GM19438 (cell line): ENCODE measurements around the gene SLC5A4.
"Not testable (repeated sequence)": the region's sequence is repeated elsewhere in the genome, so short reads cannot be mapped to it uniquely, and the experiment has no call there.

Experiments used
- ATAC-seq: cut with Tn5 transposase; IDR thresholded peaks from one replicate; pipeline ENCODE4 v1.9.1; 2021; ENCODE audit warnings: low read depth; ENCODE audit not compliant: unreplicated experiment

SLC5A4 gene

DNA sequence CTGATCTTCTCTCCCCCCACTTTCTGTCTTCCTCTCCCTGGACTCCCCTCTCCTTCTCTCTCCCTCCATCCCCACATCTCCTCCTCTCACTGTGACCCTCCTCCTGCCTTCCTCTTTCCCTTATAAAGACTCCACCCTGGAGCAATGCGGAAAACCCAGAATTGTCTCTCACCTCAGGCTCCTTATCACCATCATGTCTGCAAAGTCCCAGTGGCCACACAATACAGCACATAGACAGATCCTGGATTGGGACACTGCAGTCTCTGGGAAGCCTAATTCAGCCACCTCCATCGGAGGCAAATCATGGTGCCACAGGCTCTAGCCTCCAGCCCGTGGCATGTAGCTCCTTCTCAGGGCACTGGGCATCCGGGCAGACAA lies 53.0 kb downstream of the SLC5A4 start:
- ATAC-seq = no peak

DNA sequence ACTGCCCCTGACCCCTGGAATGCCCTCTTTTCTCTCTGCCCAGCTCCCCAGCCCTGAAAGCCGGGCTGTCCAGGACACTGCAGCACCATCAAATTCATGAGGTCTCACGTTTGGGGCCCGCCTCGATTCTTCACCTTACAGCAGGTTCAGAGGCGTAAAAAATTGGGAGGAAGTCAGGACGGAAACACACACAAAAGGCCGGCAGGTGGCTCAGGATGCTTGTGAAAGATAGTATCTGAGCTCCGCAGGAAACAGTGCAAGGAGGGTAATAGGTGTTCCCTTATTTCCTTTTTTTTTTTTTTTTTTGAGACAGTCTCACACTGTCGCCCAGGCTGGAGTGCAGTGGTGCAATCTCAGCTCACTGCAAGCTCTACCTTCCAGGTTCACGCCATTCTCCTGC lies 54.4 kb downstream of the SLC5A4 start:
- ATAC-seq = no peak

DNA sequence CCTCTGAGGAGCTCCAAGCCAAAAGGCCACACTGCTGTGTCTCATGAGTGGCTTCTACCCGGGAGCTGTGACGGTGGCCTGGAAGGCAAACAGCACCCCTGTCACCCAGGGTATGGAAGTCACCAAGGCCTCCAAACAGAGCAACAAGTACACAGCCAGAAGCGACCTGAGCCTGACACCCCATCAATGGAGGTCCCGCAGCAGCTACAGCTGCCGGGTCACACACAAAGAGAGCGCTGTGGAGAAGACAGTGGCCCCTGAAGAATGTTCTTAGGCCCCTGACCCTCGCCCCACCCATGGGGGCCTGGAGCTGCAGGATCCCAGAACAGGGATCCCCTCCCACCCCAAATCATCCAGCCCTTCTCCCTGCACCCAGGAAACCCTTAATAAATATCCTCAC lies 55.2 kb downstream of the SLC5A4 start:
- no peak for ATAC-seq

DNA sequence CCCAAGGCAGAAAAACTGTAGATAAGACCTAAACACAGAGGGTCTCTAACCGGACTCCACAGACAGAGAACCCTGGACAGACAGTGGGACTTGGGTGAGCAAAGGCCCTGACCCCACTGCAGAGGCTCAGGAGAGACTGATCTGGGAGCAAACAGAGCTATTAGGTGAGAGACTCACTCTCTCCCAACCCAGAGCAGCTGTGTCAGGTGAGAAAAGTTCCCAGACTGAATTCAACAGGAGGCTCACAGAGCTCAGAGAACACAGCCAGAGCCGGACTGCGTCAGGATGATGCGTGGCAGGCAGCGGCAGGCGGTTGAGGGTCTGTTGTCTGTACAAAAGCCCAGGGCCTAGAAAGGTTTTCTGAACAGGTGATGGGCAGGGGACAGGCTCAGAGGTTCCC lies 55.8 kb downstream of the SLC5A4 start:
- ATAC-seq = no peak

DNA sequence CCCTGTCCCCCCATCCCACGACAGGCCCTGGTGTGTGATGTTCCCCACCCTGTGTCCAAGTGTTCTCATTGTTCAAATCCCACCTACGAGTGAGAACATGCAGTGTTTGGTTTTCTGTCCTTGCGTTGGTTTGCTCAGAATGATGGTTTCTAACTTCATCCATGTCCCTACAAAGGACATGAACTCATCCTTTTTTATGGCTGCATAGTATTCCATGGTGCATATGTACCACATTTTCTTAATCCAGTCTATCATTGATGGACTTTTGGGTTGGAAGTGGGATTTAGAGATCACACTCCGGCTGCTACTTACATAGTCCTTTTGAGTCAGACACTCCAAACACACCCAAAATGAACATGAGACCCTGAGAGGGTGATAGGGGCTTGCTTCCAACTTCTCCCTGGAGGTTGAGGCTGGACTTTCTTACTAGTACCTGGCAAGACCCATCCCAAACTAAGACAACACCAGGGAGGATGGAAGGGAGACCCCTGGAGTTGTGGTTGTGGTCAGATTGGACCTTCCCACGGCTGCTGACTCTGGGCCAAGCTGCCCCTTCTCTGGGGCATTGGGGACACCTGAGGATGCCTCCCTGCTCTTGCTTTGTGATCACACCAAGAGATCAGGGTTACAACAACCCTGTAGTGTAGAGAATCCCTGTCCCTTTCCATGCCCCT lies 57.5 kb downstream of the SLC5A4 start:
- not testable (repeated sequence) for ATAC-seq

DNA sequence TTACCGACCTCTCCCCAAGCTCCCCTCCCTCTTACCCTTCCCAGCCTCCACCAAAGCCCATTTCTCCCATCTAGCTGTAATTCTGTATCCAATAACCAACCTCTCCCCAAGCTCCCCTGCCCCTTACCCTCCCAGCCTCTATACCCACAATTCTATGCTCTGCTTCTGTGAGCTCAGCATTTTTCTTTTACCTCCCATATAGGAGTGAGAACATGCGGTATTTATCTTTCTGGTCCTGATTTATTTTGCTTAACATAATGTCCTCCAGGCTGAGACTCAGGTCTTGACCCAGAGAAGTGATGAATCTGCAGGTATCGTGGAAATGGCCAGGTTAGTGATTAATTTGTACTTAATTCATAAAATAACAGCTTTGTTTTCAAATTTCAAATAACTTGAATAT lies 59.2 kb downstream of the SLC5A4 start:
- not testable (repeated sequence) for ATAC-seq

DNA sequence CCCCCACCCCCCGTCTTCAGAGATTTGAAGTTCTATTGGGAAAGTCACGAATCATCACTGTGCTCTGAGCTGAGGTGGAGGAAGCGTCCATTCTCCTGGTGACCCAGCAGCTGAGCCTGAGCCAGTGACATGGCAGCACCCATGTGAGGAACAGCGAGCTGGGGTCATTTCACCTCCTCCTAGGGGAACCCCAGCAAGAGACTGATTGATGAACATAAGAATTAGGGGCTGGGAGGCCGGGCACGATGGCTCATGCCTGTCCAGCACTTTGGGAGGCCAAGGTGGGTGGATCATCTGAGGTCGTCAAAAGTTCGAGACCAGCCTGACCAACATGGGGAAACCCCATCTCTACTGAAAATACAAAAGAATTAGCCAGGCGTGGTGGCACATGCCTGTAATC lies 61.8 kb downstream of the SLC5A4 start:
- not testable (repeated sequence) for ATAC-seq

DNA sequence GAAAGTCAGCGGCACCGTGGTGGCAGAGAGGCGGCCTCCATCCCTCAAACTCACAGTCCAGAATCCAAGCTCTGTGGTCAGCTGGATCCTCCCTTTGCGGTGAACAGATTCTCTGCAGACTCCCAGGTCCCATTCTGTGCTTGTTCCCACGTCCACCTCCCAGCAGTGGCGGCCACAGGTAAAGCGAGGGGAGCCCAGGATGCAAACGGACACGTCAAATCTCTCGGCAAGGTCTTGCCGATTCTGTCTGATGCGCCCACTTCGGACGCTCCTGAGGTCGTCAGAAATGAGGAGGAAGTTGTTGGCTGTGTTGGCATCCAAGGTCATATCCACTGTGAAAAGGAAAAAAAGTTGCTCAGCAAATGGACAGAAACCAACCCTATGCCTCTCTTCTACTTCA lies 64.1 kb downstream of the SLC5A4 start:
- ATAC-seq = not testable (repeated sequence)

DNA sequence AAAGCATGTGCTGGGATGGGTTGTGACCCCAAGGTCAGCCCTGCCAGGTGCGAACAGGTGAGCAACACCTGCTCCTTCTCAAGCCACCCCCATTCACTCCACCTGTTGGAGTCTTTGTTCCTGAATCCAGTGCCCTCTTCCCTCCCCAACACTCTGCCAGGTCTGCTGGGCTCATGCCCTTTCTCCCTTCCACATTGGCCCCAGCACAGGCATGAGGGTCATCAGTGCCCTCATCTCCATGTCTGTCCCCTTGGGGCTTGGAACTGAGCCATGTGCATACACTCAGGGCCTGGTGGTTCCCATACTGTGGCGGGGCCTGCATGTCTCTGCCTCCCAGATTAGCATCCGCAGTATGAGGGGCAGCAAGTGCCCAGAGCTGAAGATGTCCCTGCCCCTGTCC lies 69.3 kb downstream of the SLC5A4 start:
- ATAC-seq = no peak

DNA sequence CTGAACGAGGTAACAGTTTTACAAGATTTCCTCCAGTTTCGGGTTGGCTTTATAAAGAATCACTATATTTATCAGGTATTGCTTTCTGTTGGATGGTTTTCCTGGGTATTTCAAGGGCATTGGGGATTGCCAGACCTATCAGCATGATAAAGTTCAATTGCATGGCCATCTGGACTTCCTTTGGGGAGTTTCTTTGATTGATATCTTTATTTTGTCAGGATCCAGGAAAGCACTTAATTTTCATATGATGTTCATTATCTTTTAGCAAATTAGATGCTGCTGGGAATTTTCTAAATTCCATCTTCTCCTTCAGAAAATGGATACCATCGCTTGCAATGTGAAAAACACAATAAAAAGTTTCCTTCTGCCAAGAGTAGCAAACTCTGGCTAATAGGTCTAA lies 71.5 kb downstream of the SLC5A4 start:
- ATAC-seq = no peak

DNA sequence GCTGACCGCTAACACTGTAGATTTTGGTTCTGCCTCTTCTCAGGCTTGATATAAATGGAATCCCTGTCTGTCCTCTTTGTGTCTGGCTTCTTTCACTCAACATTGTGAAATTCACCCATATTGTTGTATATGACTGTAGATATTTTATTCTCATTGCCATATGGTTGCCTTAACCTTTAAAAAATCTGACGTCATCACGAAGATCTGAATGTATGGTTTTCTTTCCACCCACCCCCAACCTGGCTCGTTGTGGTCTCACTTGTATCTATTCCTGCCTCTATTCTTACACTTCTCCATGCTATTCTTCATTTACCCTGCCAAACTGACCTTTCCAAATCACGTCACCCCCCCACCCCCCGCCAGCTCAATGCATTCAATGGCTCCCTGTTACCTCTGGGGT lies 74.1 kb downstream of the SLC5A4 start:
- ATAC-seq = no peak

DNA sequence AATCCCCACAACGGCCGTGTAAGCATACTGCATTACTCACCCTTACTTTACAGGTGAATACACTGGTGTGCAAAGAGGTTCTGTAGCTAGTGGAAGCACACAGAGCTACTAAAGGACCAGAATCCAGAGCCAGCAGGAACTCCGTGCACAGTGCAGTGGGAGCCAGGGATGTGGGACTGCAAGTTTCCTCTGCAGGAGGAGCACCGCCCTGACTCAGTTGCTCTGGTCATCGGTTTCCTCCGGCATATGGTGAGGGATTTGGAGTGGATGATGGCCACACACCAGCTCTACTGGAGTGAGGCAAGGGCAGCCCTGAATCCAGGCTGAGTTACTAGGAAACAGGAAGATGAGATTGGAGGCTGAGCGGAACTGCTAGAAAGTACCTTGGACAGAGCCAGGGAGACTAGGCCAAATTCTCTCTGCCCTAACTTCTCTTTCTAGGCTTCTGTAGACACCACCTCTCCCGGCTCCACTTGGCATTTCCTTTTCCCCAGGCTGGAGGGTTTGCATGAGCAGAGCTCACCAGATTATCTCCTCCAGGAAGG lies 77.9 kb downstream of the SLC5A4 start:
- no peak for ATAC-seq

DNA sequence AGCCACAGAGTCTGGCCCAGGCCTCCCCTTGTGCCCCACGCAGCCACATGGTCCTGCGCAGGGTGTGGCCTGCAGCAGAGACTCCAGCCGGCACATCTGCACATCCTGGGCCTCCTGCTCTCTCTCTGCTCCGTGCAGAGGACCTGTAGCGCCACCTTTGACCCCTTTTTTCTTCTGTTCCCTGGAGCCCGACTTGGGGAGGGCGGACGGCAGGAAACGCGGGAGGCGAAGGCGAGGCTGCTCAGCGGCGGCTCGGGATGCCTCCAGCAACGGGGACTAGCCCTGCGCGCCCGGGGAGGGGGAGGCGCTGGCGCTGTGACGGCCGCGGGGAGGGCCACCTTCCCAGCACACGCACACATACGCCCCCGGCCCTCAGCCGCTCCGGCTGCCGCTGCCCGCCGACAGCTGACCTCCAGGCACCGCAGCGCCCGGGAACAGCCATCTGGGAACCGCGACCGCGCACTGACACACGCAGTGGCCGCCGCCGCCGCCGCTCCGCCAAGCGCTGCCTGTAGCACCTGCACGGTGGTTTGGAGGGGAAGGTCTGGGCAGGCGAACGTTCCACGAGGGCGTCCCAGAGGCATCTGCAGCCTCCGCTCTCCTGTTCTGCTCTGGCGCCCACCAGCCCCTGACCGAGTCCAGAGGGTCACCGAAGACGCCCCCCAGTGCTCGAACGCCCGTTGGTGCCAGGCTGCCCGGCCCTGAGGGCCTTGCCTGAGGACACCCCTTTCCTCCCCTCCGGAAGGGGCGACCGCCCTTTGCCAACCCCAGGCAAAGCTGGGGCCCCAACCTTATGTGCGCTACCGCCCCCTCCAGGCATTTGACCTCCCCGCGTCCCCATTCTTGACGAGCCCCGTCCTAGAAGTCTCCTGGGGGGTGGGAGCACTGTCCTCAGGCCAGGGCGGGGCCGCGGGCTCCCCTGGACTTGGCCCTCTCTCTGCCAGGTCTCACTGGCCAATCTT lies 79.2 kb downstream of the SLC5A4 start:
- no peak for ATAC-seq

DNA sequence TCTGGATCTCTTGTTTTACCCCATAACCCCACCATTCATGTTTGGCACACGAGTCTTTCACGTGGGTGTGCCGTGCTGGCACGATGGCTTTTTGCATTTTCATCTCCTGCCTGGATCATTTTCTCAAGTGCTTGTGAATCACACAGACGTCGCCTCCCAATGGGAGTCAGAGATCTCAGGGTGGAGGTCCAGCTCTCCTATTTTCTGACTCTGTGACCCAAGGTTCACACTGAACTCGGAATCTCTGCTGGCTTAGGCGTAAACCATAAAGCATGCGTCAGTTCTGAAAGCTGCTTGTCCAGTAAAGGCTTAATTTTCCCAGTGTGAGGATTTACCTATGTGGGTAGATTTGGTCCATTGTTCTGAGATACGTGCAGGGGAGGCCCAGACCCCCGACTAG lies 80.0 kb downstream of the SLC5A4 start:
- no peak for ATAC-seq
